HFFc6 (cell line): ENCODE results near the gene ROPN1B. TPM values are rescaled to one million over a fixed set of nuclear protein-coding genes. Genes with fewer than 3 reads are reported as not detected.
"Not testable (repeated sequence)": the region's sequence is repeated elsewhere in the genome, so short reads cannot be mapped to it uniquely, and the experiment has no call there.

Source experiments
- DNase-seq: peaks from one replicate; pipeline ENCODE4 v3.0.0-alpha.2; 2018
- H3K27ac Mint-ChIP-seq: 2 replicates; pipeline ENCODE4 v1.8.0; 2020; ENCODE audit warnings: mild to moderate bottlenecking, mixed read lengths
- H3K27me3 Mint-ChIP-seq: 2 replicates; pipeline ENCODE4 v1.8.0; 2021; ENCODE audit warnings: mild to moderate bottlenecking, moderate library complexity, mixed read lengths; ENCODE audit not compliant: insufficient read depth
- H3K36me3 Mint-ChIP-seq: 2 replicates; pipeline ENCODE4 v1.8.0; 2021; ENCODE audit warnings: low read depth, mixed read lengths
- H3K4me1 Mint-ChIP-seq: 2 replicates; pipeline ENCODE4 v1.8.0; 2020; ENCODE audit warnings: low read depth, mixed read lengths
- H3K4me3 Mint-ChIP-seq: 2 replicates; pipeline ENCODE4 v1.8.0; 2020; ENCODE audit warnings: mild to moderate bottlenecking, moderate library complexity, mixed read lengths
- H3K9me3 Mint-ChIP-seq: 2 replicates; pipeline ENCODE4 v1.8.0; 2020; ENCODE audit warnings: mild to moderate bottlenecking, mixed read lengths
- CTCF ChIP-seq: fragments of 200-600 bp; sonication (generic); IDR thresholded peaks from 2 replicates; pipeline ENCODE4 v1.5.0; 2021; ENCODE audit warnings: antibody characterized with exemption, mild to moderate bottlenecking
- total RNA-seq, 6 experiments: library from RNA; stranded (reverse); fragmentation: NEBNext Ultra II Directional; extraction: Animal tissue kit (Norgen Biotek cat#: 25700); gene quantifications; 2 replicates in 1 of 6; 3 replicates in 5 of 6; pipeline ENCODE4 v1.2.3, GENCODE V29; 2021

ROPN1B gene
- total RNA-seq, 6 experiments from 2014 or later: not detected

GRCh38 chr3:125928771-125929545, 40.0 kb upstream of the ROPN1B start:
- not testable (repeated sequence) for H3K4me3 Mint-ChIP-seq, H3K27me3 Mint-ChIP-seq, H3K27ac Mint-ChIP-seq, H3K36me3 Mint-ChIP-seq, H3K9me3 Mint-ChIP-seq
- peak; percentile 93 for TF ChIP-seq CTCF
- DNase-seq: peak; percentile 30
- peaks cover 15% of the 10 kb centered on the region; the same call in 1 of the 2 replicates for H3K4me1 Mint-ChIP-seq

GRCh38 chr3:125929765-125930164, 39.2 kb upstream of the ROPN1B start:
- not testable (repeated sequence) for H3K27ac Mint-ChIP-seq, H3K4me3 Mint-ChIP-seq
- H3K4me1 Mint-ChIP-seq: peaks cover 17% of the 10 kb centered on the region; the same call in 1 of the 2 replicates

GRCh38 chr3:125931355-125931880, 37.6 kb upstream of the ROPN1B start:
- H3K4me1 Mint-ChIP-seq: peaks cover 21% of the 10 kb centered on the region
- H3K27ac Mint-ChIP-seq, H3K9me3 Mint-ChIP-seq: not testable (repeated sequence)

More at GRCh38 chr3:125929765-125930164, 39.2 kb upstream of the ROPN1B start:
- H3K36me3 Mint-ChIP-seq, H3K9me3 Mint-ChIP-seq, H3K27me3 Mint-ChIP-seq, DNase-seq: not testable (repeated sequence)

GRCh38 chr3:125933397-125934173, 35.4 kb upstream of the ROPN1B start:
- not testable (repeated sequence) for H3K27me3 Mint-ChIP-seq, H3K4me3 Mint-ChIP-seq

More at GRCh38 chr3:125931355-125931880, 37.6 kb upstream of the ROPN1B start:
- DNase-seq, H3K27me3 Mint-ChIP-seq, H3K36me3 Mint-ChIP-seq, H3K4me3 Mint-ChIP-seq: not testable (repeated sequence)

GRCh38 chr3:125935252-125935874, 33.6 kb upstream of the ROPN1B start:
- not testable (repeated sequence) for H3K27me3 Mint-ChIP-seq, DNase-seq, H3K4me3 Mint-ChIP-seq, H3K9me3 Mint-ChIP-seq, H3K27ac Mint-ChIP-seq, H3K36me3 Mint-ChIP-seq
- H3K4me1 Mint-ChIP-seq: peaks cover 16% of the 10 kb centered on the region

More at GRCh38 chr3:125933397-125934173, 35.4 kb upstream of the ROPN1B start:
- not testable (repeated sequence) for H3K36me3 Mint-ChIP-seq, H3K9me3 Mint-ChIP-seq
- Mint-ChIP-seq H3K27ac (peak overlapping the region; percentile 86), H3K4me1 (peaks cover 22% of the 10 kb centered on the region)
- DNase-seq: peak; percentile 46

- H3K36me3 Mint-ChIP-seq, H3K4me3 Mint-ChIP-seq, DNase-seq, H3K27ac Mint-ChIP-seq, H3K9me3 Mint-ChIP-seq, H3K27me3 Mint-ChIP-seq: not testable (repeated sequence)
- H3K4me1 Mint-ChIP-seq: peaks cover 16% of the 10 kb centered on the region
- peak; percentile 64 for TF ChIP-seq CTCF
Observed at GRCh38 chr3:125936210-125936815, 32.7 kb upstream of the ROPN1B start.

- not testable (repeated sequence) for DNase-seq, H3K36me3 Mint-ChIP-seq, H3K27ac Mint-ChIP-seq, H3K4me3 Mint-ChIP-seq, H3K27me3 Mint-ChIP-seq, H3K9me3 Mint-ChIP-seq
- peaks cover 16% of the 10 kb centered on the region for H3K4me1 Mint-ChIP-seq
Observed at GRCh38 chr3:125936891-125937290, 32.1 kb upstream of the ROPN1B start.

GRCh38 chr3:125947806-125948205, 21.2 kb upstream of the ROPN1B start:
- H3K4me1 Mint-ChIP-seq: peaks cover 57% of the 10 kb centered on the region
- not testable (repeated sequence) for H3K27ac Mint-ChIP-seq
- peak; percentile 63 for DNase-seq

GRCh38 chr3:125948901-125949300, 20.1 kb upstream of the ROPN1B start:
- Mint-ChIP-seq H3K4me3 (peak overlapping the region; percentile 13; the same call in 1 of the 2 replicates), H3K27ac (peak overlapping the region; percentile 43), H3K4me1 (peaks cover 57% of the 10 kb centered on the region)
- H3K27me3 Mint-ChIP-seq, H3K9me3 Mint-ChIP-seq, H3K36me3 Mint-ChIP-seq: not testable (repeated sequence)
- peak; percentile 92 for DNase-seq

More at GRCh38 chr3:125947806-125948205, 21.2 kb upstream of the ROPN1B start:
- not testable (repeated sequence) for H3K36me3 Mint-ChIP-seq, H3K9me3 Mint-ChIP-seq, H3K27me3 Mint-ChIP-seq, H3K4me3 Mint-ChIP-seq

- DNase-seq: not testable (repeated sequence)
Observed at GRCh38 chr3:125951176-125951575, 17.8 kb upstream of the ROPN1B start.

GRCh38 chr3:125957020-125957419, 12.0 kb upstream of the ROPN1B start:
- DNase-seq, H3K27ac Mint-ChIP-seq, H3K9me3 Mint-ChIP-seq, H3K4me1 Mint-ChIP-seq, H3K36me3 Mint-ChIP-seq, H3K4me3 Mint-ChIP-seq: not testable (repeated sequence)
- peaks cover 17% of the 10 kb centered on the region; the same call in 1 of the 2 replicates for H3K27me3 Mint-ChIP-seq

More at GRCh38 chr3:125951176-125951575, 17.8 kb upstream of the ROPN1B start:
- H3K4me3 Mint-ChIP-seq, H3K9me3 Mint-ChIP-seq, H3K27me3 Mint-ChIP-seq, H3K36me3 Mint-ChIP-seq, H3K27ac Mint-ChIP-seq: not testable (repeated sequence)
- H3K4me1 Mint-ChIP-seq: peaks cover 52% of the 10 kb centered on the region
